ENCODE measurements around the gene MEIOSIN. TPM values are rescaled to one million over a fixed set of nuclear protein-coding genes. Genes with fewer than 3 reads are reported as not detected.

MEIOSIN gene
- total and polyA plus RNA-seq, 9 of the 15 experiments (the other 6 are each of a cell fraction or from before 2014, with no cell fraction given), result 0.06 to 2.0 (median 0.76) TPM

DNA sequence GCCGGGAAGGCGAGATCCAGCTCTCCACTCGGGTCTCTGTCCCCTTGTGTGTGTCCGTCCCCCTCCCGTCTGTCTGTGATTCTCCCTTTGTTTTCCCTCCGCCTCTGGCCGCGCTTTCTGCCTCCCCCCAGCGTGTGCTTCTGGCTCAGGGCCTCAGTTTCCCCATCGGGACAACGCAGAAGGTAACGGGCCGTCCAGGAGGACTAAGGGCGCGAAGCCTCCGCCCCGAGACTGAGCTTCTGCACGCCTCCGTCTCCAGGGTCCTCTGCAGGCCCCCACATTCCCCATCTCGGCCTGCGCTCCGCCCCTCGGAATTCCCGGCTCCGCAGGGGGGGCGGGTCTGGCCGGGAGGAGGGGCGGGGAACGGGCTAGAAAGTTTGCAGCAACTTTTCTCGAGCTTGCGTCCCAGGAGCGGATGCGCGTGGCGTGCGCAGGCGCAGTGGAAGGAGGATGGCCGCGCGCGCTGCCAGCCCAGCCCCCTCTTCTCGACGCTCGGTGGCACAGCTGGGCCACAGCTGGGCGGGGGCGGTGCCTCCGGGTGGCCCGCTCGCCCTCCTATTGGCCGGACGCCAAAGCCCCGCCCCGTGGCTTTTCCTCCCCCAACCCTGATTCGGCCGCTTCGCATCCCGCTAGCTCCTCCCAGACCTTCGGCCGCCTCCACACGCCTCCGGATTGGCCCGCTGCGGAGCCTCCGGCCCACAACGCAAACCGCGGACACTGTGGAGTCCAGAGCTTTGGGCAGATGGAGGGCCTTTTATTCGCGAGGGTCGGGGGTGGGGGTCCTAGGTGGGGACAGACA lies 35.9 kb downstream of the MEIOSIN start, which contains the start of gene SIX5 (continued):
- no peak for TF ChIP-seq CTCF (IDR thresholded peaks at IDR 0.05 in 2 of 3, conservative IDR thresholded peaks at IDR 0.05 in 1 of 3; ENCODE audit: insufficient read depth in 2 of 3, low read depth in 1 of 3, low read length in 3 of 3)
- no peak for TF ChIP-seq PHF20 (IDR thresholded peaks at IDR 0.05; ENCODE audit: partially characterized antibody)
- TF ChIP-seq OTX1 (CRISPR knock-in tag; IDR thresholded peaks at IDR 0.05), result no peak; the same call in 1 of the 2 replicates
- peak; percentile 91 for TF ChIP-seq MEIS2 (IDR thresholded peaks at IDR 0.05; ENCODE audit: partially characterized antibody)
- TF ChIP-seq ADNP (tag; IDR thresholded peaks at IDR 0.05), result no peak
- TF ChIP-seq SMAD2 (IDR thresholded peaks at IDR 0.05; ENCODE audit: low read depth, low read length), result no peak
- no peak for TF ChIP-seq ZNF143 (CRISPR knock-in tag; IDR thresholded peaks at IDR 0.05)
- TF ChIP-seq TOE1 (IDR thresholded peaks at IDR 0.05; ENCODE audit: borderline replicate concordance), result peak; percentile 59; the same call in 1 of the 2 replicates
- TF ChIP-seq TOE1 (CRISPR knock-in tag; IDR thresholded peaks at IDR 0.05; ENCODE audit: borderline replicate concordance, low read depth), result no peak
- TF ChIP-seq HCFC1 (IDR thresholded peaks at IDR 0.05; ENCODE audit: low read depth, low read length), result peak; percentile 43
- TF ChIP-seq MNT (conservative IDR thresholded peaks at IDR 0.05), result peak; percentile 75 to 88
- TF ChIP-seq SLC30A9 (CRISPR knock-in tag; IDR thresholded peaks at IDR 0.05), result no peak
- TF ChIP-seq KDM4B (IDR thresholded peaks at IDR 0.05; ENCODE audit: borderline replicate concordance in 2 of 2, low read depth in 1 of 2), result no peak
- peak; percentile 84 for TF ChIP-seq FIP1L1 (IDR thresholded peaks at IDR 0.05; ENCODE audit: low read depth, low read length, poor library complexity, severe bottlenecking)
- no peak for TF ChIP-seq SRSF7 (optimal IDR thresholded peaks at IDR 0.05; ENCODE audit: low read depth, low read length)
- no peak for TF ChIP-seq ZNF274 (IDR thresholded peaks at IDR 0.05; ENCODE audit: borderline replicate concordance, low read depth, low read length)
- peak; percentile 44 for TF ChIP-seq SAP30 (IDR thresholded peaks at IDR 0.05; ENCODE audit: borderline replicate concordance, insufficient read depth, low read depth, low read length, poor library complexity, severe bottlenecking)
- peak; percentile 55 for TF ChIP-seq FOS (IDR thresholded peaks at IDR 0.05; ENCODE audit: extremely low read depth, insufficient read length)
- TF ChIP-seq NONO (IDR thresholded peaks at IDR 0.05; ENCODE audit: low read depth in 2 of 2, low read length in 1 of 2), result no peak
- TF ChIP-seq NCOR1 (IDR thresholded peaks at IDR 0.05), result no peak
- no peak for TF ChIP-seq TFAM (CRISPR knock-in tag; conservative IDR thresholded peaks at IDR 0.05)
- no peak for TF ChIP-seq GTF2F1 (IDR thresholded peaks at IDR 0.05; ENCODE audit: low read depth, low read length)
- peak; percentile 97 for TF ChIP-seq CTBP1 (IDR thresholded peaks at IDR 0.05; ENCODE audit: borderline replicate concordance)
- no peak for TF ChIP-seq MCM5 (IDR thresholded peaks at IDR 0.05; ENCODE audit: low read depth)
- TF ChIP-seq TAF15 (IDR thresholded peaks at IDR 0.05; ENCODE audit: low read depth, low read length), result no peak
- TF ChIP-seq ZNF780A (CRISPR knock-in tag; IDR thresholded peaks at IDR 0.05), result no peak
- no peak for TF ChIP-seq ZFPM2 (CRISPR knock-in tag; IDR thresholded peaks at IDR 0.05)
